AG10803 (cell line): Measurements from ENCODE around the gene DCLK3.
A peak's percentile ranks its signal among the peaks of the same experiment; 100 is the strongest.

Source experiments
- DNase-seq: peaks from one replicate; pipeline ENCODE4 v3.0.0; 2010; ENCODE audit warnings: low read depth
- H3K4me3 ChIP-seq: 2 replicates; pipeline ENCODE4 v1.5.1; 2011; ENCODE audit warnings: mild to moderate bottlenecking, low read length, control low read depth
- TF ChIP-seq, protein P1 (sequence below): conservative IDR thresholded peaks from 2 replicates; pipeline ENCODE4 v1.5.1; 2011; ENCODE audit warnings: mild to moderate bottlenecking, low read length, control low read depth, inconsistent platforms

The DCLK3 gene

DNA sequence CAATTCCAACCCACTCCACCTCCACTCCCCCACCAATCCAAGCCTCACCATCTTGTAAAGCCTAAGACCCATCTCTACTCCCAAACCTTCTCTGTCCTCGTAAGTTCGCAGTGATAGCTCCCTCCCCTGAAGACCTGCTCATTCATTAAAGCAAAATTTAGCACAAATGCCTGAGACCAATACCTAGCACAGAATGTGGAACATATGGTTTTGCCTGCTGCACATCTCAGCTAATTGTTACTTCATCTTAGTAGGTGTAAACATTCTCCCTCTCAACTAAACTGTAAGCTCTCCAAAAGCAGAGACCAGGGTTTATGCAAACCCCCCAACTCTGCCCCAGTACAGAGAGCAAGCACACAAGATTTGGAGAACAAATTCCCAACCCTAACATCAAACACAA, 20.5 kb downstream of the DCLK3 start:
- H3K4me3 ChIP-seq, result no peak overlapping the region
- TF ChIP-seq, protein P1, sequence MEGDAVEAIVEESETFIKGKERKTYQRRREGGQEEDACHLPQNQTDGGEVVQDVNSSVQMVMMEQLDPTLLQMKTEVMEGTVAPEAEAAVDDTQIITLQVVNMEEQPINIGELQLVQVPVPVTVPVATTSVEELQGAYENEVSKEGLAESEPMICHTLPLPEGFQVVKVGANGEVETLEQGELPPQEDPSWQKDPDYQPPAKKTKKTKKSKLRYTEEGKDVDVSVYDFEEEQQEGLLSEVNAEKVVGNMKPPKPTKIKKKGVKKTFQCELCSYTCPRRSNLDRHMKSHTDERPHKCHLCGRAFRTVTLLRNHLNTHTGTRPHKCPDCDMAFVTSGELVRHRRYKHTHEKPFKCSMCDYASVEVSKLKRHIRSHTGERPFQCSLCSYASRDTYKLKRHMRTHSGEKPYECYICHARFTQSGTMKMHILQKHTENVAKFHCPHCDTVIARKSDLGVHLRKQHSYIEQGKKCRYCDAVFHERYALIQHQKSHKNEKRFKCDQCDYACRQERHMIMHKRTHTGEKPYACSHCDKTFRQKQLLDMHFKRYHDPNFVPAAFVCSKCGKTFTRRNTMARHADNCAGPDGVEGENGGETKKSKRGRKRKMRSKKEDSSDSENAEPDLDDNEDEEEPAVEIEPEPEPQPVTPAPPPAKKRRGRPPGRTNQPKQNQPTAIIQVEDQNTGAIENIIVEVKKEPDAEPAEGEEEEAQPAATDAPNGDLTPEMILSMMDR, result no peak
- no peak for DNase-seq

DNA sequence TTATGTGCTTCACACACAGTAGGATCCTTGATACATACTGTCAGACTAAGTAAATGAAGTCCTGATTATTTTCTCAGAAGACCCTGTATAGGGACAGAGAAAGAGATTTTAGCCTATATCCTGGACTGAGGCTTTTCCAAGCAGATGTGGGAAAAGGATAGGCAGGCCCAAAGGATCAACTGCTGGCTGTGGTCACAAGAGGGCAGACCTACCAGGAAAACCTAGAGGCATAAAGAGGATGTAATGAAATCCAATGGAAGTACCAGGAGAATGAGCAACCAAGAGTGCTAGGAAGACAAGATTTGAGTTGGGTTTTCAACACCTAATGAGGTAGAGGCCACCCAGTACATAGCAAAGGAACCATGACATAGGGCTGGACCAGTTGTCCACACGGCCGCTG, 23.1 kb downstream of the DCLK3 start:
- peak; percentile 8 for DNase-seq
- no peak overlapping the region for H3K4me3 ChIP-seq
- TF ChIP-seq, protein P1, result peak; percentile 40

DNA sequence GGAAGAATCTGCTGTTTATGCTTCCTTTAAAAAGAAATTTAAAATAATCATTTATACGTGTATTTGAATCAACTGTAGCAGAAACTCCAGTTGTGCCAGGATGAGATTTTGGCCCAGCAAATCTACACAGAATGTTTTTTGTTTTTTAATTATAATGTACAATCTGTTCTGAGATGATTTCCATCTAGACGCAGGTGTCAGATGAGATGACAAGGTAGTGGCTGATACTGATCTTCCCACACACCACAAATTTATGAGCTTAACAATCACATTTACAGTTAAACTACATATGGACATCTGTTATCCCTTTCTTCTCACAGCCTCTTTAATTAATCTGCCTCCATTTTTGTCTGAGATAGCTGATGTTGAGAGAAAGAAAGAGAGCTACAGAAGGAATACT, 23.6 kb downstream of the DCLK3 start:
- no peak overlapping the region for H3K4me3 ChIP-seq
- DNase-seq, result no peak
- TF ChIP-seq, protein P1, result no peak

DNA sequence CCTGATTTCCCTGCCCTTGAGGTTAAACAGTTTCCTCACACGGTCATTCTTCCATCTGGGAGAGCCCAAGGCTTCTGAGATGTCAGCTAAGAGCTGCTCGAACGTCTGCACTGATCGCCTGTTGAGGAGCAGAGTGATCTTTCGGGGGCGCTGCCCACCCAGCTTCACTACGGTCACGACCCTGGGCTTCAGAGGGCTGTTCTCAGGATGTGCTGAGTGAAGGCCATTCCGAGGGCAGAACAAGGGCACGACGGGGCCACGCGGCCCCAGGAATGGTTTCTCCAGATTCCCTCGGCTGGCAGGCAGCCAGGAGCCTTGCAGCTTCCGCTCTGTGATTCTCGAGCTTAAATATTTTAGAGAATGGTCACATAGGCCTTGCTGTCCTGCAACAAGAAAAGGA, 25.7 kb downstream of the DCLK3 start:
- DNase-seq, result no peak
- H3K4me3 ChIP-seq, result no peak overlapping the region
- TF ChIP-seq, protein P1, result no peak

DNA sequence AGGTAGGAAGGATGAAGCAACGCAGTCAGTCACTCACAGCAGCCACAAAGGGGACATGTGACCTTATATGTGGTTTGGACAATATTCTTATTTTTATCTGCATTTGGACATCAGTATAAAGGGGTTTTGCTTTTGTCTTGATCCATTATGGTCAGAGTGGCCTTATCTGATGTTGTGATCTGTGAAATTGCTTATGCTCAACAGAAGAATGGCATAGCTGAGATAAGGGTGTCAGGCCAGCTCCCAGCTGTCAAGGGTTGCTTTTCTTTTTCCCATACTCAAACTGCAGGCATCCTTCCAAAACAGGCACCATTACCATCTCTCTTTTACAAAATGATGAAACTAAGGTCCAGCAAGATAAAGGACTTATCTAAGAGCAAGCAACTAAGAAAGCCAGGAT, 28.1 kb downstream of the DCLK3 start:
- TF ChIP-seq, protein P1, result no peak
- no peak for DNase-seq
- H3K4me3 ChIP-seq, result no peak overlapping the region

DNA sequence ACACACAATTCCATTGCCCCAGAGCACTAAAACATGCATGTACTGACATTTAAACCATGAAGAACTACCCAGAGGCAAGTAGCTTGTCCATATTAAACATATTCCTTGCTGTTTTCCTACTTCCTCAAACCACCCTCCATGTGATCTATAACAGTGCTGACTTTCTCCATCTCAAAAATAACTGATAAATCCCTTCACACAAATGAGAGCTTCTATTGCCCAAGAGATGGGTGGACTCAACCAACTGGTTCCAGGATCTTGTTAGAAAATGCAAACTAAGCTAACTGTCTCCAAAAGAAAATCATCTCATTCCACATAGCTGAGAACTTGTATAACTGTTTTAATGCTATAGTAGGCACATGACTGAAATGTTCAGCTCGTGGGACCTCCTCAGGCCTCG, 29.6 kb downstream of the DCLK3 start:
- no peak for DNase-seq
- no peak overlapping the region for H3K4me3 ChIP-seq
- TF ChIP-seq, protein P1, result no peak

DNA sequence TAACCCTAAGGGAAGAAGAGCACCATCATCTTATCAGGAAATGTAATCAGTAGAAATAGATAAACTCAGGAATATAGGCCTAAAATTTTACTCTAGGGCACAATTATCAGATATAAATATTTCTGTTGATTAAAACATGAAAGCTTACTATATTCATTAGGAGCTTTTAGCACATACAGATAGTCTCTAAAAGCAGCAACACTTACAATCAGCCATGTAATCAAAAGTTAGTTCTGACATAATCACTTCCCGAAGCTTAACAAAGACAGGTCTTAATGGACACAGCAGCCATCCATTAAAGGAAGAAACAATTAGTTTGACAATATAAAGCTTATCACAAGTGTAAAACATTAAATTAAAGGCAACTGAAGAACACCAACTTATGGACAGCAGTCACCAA, 30.6 kb downstream of the DCLK3 start:
- no peak for DNase-seq
- no peak overlapping the region for H3K4me3 ChIP-seq
- TF ChIP-seq, protein P1, result no peak
